GM23248 (cell line): Measurements from ENCODE around the gene TMEM131. TPM values are rescaled to one million over a fixed set of nuclear protein-coding genes. Genes with fewer than 3 reads are reported as not detected.
"Not testable (repeated sequence)": the region's sequence is repeated elsewhere in the genome, so short reads cannot be mapped to it uniquely, and the experiment has no call there.

Source experiments
- DNase-seq: peaks from one replicate; pipeline ENCODE4 v3.0.0-alpha.2; 2015
- H2AFZ ChIP-seq: fragments of 200-600 bp; sonication (generic); 2 replicates; pipeline ENCODE4 v1.6.1; 2016; ENCODE audit warnings: antibody characterized with exemption
- H3F3A ChIP-seq: fragments of 200-600 bp; sonication (generic); 2 replicates; pipeline ENCODE4 v1.6.1; 2016; ENCODE audit warnings: mild to moderate bottlenecking, antibody characterized with exemption, mixed run types; ENCODE audit not compliant: insufficient read depth
- H3K27ac ChIP-seq: fragments of 200-600 bp; sonication (generic); 2 replicates; pipeline ENCODE4 v1.5.1; 2016; ENCODE audit warnings: mild to moderate bottlenecking
- H3K27me3 ChIP-seq: fragments of 200-600 bp; sonication (generic); replicated peaks from 2 replicates; pipeline ENCODE4 v1.6.1; 2016; ENCODE audit warnings: mild to moderate bottlenecking; ENCODE audit not compliant: insufficient read depth
- H3K36me3 ChIP-seq: fragments of 200-600 bp; sonication (generic); 2 replicates; pipeline ENCODE4 v1.6.1; 2016; ENCODE audit warnings: low read depth, mild to moderate bottlenecking
- H3K4me1 ChIP-seq: fragments of 200-600 bp; sonication (generic); 2 replicates; pipeline ENCODE4 v1.6.1; 2016; ENCODE audit warnings: mild to moderate bottlenecking; ENCODE audit not compliant: insufficient read depth
- H3K4me2 ChIP-seq: fragments of 200-600 bp; sonication (generic); one replicate; pipeline ENCODE4 v1.6.1; 2016; ENCODE audit warnings: mild to moderate bottlenecking; ENCODE audit not compliant: unreplicated experiment
- H3K4me3 ChIP-seq: fragments of 200-600 bp; sonication (generic); 2 replicates; pipeline ENCODE4 v1.5.1; 2016; ENCODE audit warnings: mild to moderate bottlenecking
- H3K79me2 ChIP-seq: fragments of 200-600 bp; sonication (generic); 2 replicates; pipeline ENCODE4 v1.6.1; 2016; ENCODE audit warnings: mild to moderate bottlenecking; ENCODE audit not compliant: insufficient read depth
- H3K9ac ChIP-seq: fragments of 200-600 bp; sonication (generic); 2 replicates; pipeline ENCODE4 v1.6.1; 2016; ENCODE audit warnings: mild to moderate bottlenecking
- H3K9me2 ChIP-seq: fragments of 200-600 bp; sonication (generic); 2 replicates; pipeline ENCODE4 v1.6.1; 2016; ENCODE audit warnings: mixed run types, mild to moderate bottlenecking, moderate library complexity; ENCODE audit not compliant: insufficient read depth
- H3K9me3 ChIP-seq: fragments of 200-600 bp; sonication (generic); one replicate; pipeline ENCODE4 v1.6.1; 2017; ENCODE audit warnings: low read depth
- H4K20me1 ChIP-seq: fragments of 200-600 bp; sonication (generic); 2 replicates; pipeline ENCODE4 v1.6.0; 2016; ENCODE audit not compliant: insufficient read depth
- EZH2 ChIP-seq: fragments of 200-600 bp; sonication (generic); IDR thresholded peaks from 2 replicates; pipeline ENCODE4 v1.6.1; 2018; ENCODE audit warnings: antibody characterized with exemption, mild to moderate bottlenecking; ENCODE audit not compliant: insufficient read depth, poor library complexity, severe bottlenecking
- EZH2phosphoT487 ChIP-seq: fragments of 200-600 bp; sonication (generic); IDR thresholded peaks from 2 replicates; pipeline ENCODE4 v1.6.1; 2018; ENCODE audit warnings: antibody characterized with exemption, moderate library complexity, mild to moderate bottlenecking, low read depth; ENCODE audit not compliant: insufficient read depth
- WGBS, 2 experiments: methylation state at CpG; one replicate each; pipeline ENCODE4 v1.1.6; 2015 to 2017; ENCODE audit warnings: low lambda C conversion rate in 2 of 2, low coverage in 1 of 2; ENCODE audit errors: missing lambda C conversion rate in 2 of 2; 5-methylcytosine and 5-hydroxymethylcytosine counted together
- in situ Hi-C: fragments of 300-500 bp; cut with MboI; formaldehyde crosslinking; loops from 2 replicates; pipeline ENCODE4 v1.15.0; 2020
- polyA plus RNA-seq: library from polyadenylated mRNA; unstranded; fragments of >200 nt; fragmentation: Nextera tagmentation; extraction: Ambion mirVana; gene quantifications from 2 replicates; pipeline ENCODE4 v1.2.1, GENCODE V29; 2016
- total RNA-seq: library from RNA; depleted of rRNA; stranded (reverse); fragments of >200 nt; shearing (Covaris generic); gene quantifications from 2 replicates; pipeline ENCODE4 v1.2.3, GENCODE V29; 2014

Gene TMEM131
- total and polyA plus RNA-seq, 2 experiments from 2014 or later: 15.7 to 16.4 TPM

- no peak for TF ChIP-seq EZH2
- in situ Hi-C loops: no loop called here
- Histone ChIP-seq H3K27me3 (no peaks in the 10 kb centered on the region), H3K9me2 (no peaks in the 10 kb centered on the region), H3K9ac (no peak overlapping the region), H3K9me3 (no peaks in the 10 kb centered on the region), H4K20me1 (0 out of 2 replicates have a peak, but pooled peaks cover 9% of the 10 kb centered on the region), H3K27ac (no peak overlapping the region), H3K4me1 (no peaks in the 10 kb centered on the region), H3F3A (no peaks in the 10 kb centered on the region), H3K4me3 (no peak overlapping the region), H2AFZ (no peak overlapping the region), H3K36me3 (no peaks in the 10 kb centered on the region), H3K4me2 (no peak overlapping the region), H3K79me2 (peaks cover 100% of the 10 kb centered on the region)
- 90 to 91% methylated on average over 5 of the region's 5 CpGs for WGBS, 2 experiments
- DNase-seq: no peak
Observed at GRCh38 chr2:97957432-97958183, 38.1 kb downstream of the TMEM131 start.

DNA sequence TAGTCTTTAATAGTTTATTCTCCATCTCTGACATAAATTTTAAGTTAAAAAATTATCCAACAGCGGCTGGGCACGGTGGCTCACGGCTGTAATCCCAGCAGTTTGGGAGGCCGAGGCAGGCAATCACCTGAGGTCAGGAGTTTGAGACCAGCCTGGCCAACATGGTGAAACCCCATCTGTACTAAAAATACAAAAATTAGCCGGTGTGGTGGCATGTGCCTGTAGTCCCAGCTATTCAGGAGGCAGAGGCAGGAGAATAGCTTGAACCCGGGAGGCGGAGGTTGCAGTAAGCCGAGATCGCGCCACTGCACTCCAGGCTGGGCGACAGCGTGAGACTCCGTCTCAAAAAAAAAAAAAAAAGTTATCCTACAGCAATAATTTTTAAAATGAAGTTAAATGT, 39.0 kb downstream of the TMEM131 start:
- in situ Hi-C loops, H2AFZ ChIP-seq, H3K27me3 ChIP-seq, H3K27ac ChIP-seq, H3K9ac ChIP-seq, H4K20me1 ChIP-seq, H3K4me2 ChIP-seq, H3F3A ChIP-seq, H3K9me2 ChIP-seq, H3K4me3 ChIP-seq, H3K36me3 ChIP-seq, DNase-seq, H3K9me3 ChIP-seq, H3K4me1 ChIP-seq: not testable (repeated sequence)
- peaks cover 100% of the 10 kb centered on the region for H3K79me2 ChIP-seq
- WGBS, 2 experiments: 96 to 98% methylated on average over 13 of the region's 13 CpGs

GRCh38 chr2:97953853-97954252, 41.9 kb downstream of the TMEM131 start:
- H3K79me2 ChIP-seq: peaks cover 96% of the 10 kb centered on the region
- in situ Hi-C loops: no loop called here
- no peak overlapping the region for H3K4me2 ChIP-seq
- no peak for TF ChIP-seq EZH2phosphoT487
- TF ChIP-seq EZH2: no peak
- no peaks in the 10 kb centered on the region for H3K9me3 ChIP-seq
- peaks cover 21% of the 10 kb centered on the region for H3K4me1 ChIP-seq
- DNase-seq: no peak
- no peaks in the 10 kb centered on the region for H3K9me2 ChIP-seq
- WGBS, 2 experiments: 98% methylated on average over 4 of the region's 4 CpGs
- H3K27ac ChIP-seq: no peak overlapping the region
- H3F3A ChIP-seq: peaks cover 22% of the 10 kb centered on the region
- H2AFZ ChIP-seq: no peak overlapping the region
- no peak overlapping the region for H3K4me3 ChIP-seq
- no peaks in the 10 kb centered on the region for H3K27me3 ChIP-seq
- H3K9ac ChIP-seq: no peak overlapping the region
- H3K36me3 ChIP-seq: no peaks in the 10 kb centered on the region
- H4K20me1 ChIP-seq: 0 out of 2 replicates have a peak, but pooled peaks cover 6% of the 10 kb centered on the region

- H3K4me3 ChIP-seq: no peak overlapping the region
- no peak overlapping the region for H3K4me2 ChIP-seq
- peaks cover 21% of the 10 kb centered on the region for H3K4me1 ChIP-seq
- peaks cover 22% of the 10 kb centered on the region for H3F3A ChIP-seq
- H3K27ac ChIP-seq: no peak overlapping the region
- TF ChIP-seq EZH2 (no peak), EZH2phosphoT487 (no peak)
- H3K36me3 ChIP-seq: no peaks in the 10 kb centered on the region
- H2AFZ ChIP-seq: no peak overlapping the region
- H3K9me2 ChIP-seq: no peaks in the 10 kb centered on the region
- no peaks in the 10 kb centered on the region for H3K9me3 ChIP-seq
- in situ Hi-C loops: no loop called here
- WGBS, 2 experiments: 94 to 96% methylated on average over 6 of the region's 6 CpGs
- peaks cover 96% of the 10 kb centered on the region for H3K79me2 ChIP-seq
- H3K9ac ChIP-seq: no peak overlapping the region
- no peak for DNase-seq
- H3K27me3 ChIP-seq: no peaks in the 10 kb centered on the region
- 0 out of 2 replicates have a peak, but pooled peaks cover 6% of the 10 kb centered on the region for H4K20me1 ChIP-seq
Observed at GRCh38 chr2:97952357-97952756, 43.4 kb downstream of the TMEM131 start.
